ENCODE measurements around the gene DNAJC28.

GRCh38 chr21:33477066-33477465, 14.4 kb downstream of the DNAJC28 start:
- TF ChIP-seq POLR2A (IDR thresholded peaks at IDR 0.05; ENCODE audit: low read depth, low read length) (no peak), POLR2AphosphoS5 (IDR thresholded peaks at IDR 0.05; ENCODE audit: low read depth, low read length) (no peak)
